Umbilical cord (tissue), 2 donors: ENCODE measurements around the gene MRPS22. TPM values are rescaled to one million over a fixed set of nuclear protein-coding genes. Genes with fewer than 3 reads are reported as not detected.
A peak's percentile ranks its signal among the peaks of the same experiment; 100 is the strongest.
"Not testable (repeated sequence)": the region's sequence is repeated elsewhere in the genome, so short reads cannot be mapped to it uniquely, and the experiment has no call there.

Experiments used
- DNase-seq: peaks from one replicate; pipeline ENCODE4 v3.0.0-alpha.2; 2015; ENCODE audit warnings: low spot score
- total RNA-seq: library from RNA; depleted of rRNA; stranded (reverse); fragments of >200 nt; gene quantifications from one replicate; pipeline ENCODE4 v1.2.3, GENCODE V29; 2014; ENCODE audit warnings: low replicate concordance; ENCODE audit not compliant: insufficient read depth

MRPS22 gene
- total RNA-seq, 1 donor from 2014 or later: 57.8 TPM

GRCh38 chr3:139338405-139338804 is 5.4 kb upstream of the MRPS22 start:
- no peak for DNase-seq

- DNase-seq: no peak
Measured at GRCh38 chr3:139339219-139339906, 4.5 kb upstream of the MRPS22 start.

- DNase-seq: no peak
Measured at GRCh38 chr3:139340784-139341183, 3.0 kb upstream of the MRPS22 start.

GRCh38 chr3:139342054-139342453 is 1.8 kb upstream of the MRPS22 start:
- peak; percentile 44 for DNase-seq

- DNase-seq: no peak
Measured at GRCh38 chr3:139346771-139347170, 3.0 kb downstream of the MRPS22 start.

- peak; percentile 35 for DNase-seq
Measured at GRCh38 chr3:139353920-139354556, 10.2 kb downstream of the MRPS22 start.

- DNase-seq: no peak
Measured at GRCh38 chr3:139354661-139355060, 10.8 kb downstream of the MRPS22 start.

- DNase-seq: peak; percentile 81
Measured at GRCh38 chr3:139355476-139355875, 11.7 kb downstream of the MRPS22 start.

- no peak for DNase-seq
Measured at GRCh38 chr3:139355891-139356290, 12.1 kb downstream of the MRPS22 start.

GRCh38 chr3:139357899-139358298 is 14.1 kb downstream of the MRPS22 start:
- DNase-seq: no peak

- no peak for DNase-seq
Measured at GRCh38 chr3:139358841-139359562, 15.2 kb downstream of the MRPS22 start.

GRCh38 chr3:139361276-139361675 is 17.5 kb downstream of the MRPS22 start:
- DNase-seq: no peak

GRCh38 chr3:139364549-139364948 is 20.7 kb downstream of the MRPS22 start:
- no peak for DNase-seq

- DNase-seq: no peak
Measured at GRCh38 chr3:139374099-139374498, 30.3 kb downstream of the MRPS22 start.

GRCh38 chr3:139377378-139377777 is 33.6 kb downstream of the MRPS22 start:
- no peak for DNase-seq

- DNase-seq: no peak
Measured at GRCh38 chr3:139378587-139379241, 34.9 kb downstream of the MRPS22 start.

- DNase-seq: peak; percentile 34
Measured at GRCh38 chr3:139380575-139380974, 36.8 kb downstream of the MRPS22 start.

GRCh38 chr3:139382291-139382690 is 38.5 kb downstream of the MRPS22 start:
- not testable (repeated sequence) for DNase-seq

- DNase-seq: no peak
Measured at GRCh38 chr3:139388077-139388476, 44.3 kb downstream of the MRPS22 start.

- DNase-seq: no peak
Measured at GRCh38 chr3:139388821-139389551, 45.2 kb downstream of the MRPS22 start.

- peak; percentile 100 for DNase-seq
Measured at GRCh38 chr3:139389552-139390368, 45.9 kb downstream of the MRPS22 start, which contains the start of gene COPB2. TSS of gene COPB2 (minus strand) at chr3:139389647. CDS start at chr3:139389550, 97 bp downstream.
